Thoracic aorta (tissue), 2 donors: ENCODE results near the gene MLKL. TPM values are rescaled to one million over a fixed set of nuclear protein-coding genes. Genes with fewer than 3 reads are reported as not detected.

ENCODE experiments used
- ATAC-seq: fragments of 150-250 bp; one replicate; pipeline ENCODE4 v1.8.0; 2017; ENCODE audit warnings: low read depth; ENCODE audit not compliant: insufficient number of reproducible peaks, low FRiP score
- DNase-seq: peaks from one replicate; pipeline ENCODE4 v3.0.0-alpha.2; 2020; ENCODE audit warnings: low spot score
- H3K27ac ChIP-seq, 2 donors: fragments of 200-600 bp; sonication (generic); 1 replicate in 1 of 2; 2 replicates in 1 of 2; pipeline ENCODE4 v1.5.1; 2016; ENCODE audit warnings: mild to moderate bottlenecking in 2 of 2, moderate library complexity in 2 of 2
- H3K27me3 ChIP-seq: fragments of 200-600 bp; sonication (generic); replicated peaks from 2 replicates; pipeline ENCODE4 v1.6.0; 2016; ENCODE audit warnings: mild to moderate bottlenecking; ENCODE audit not compliant: insufficient read depth
- H3K36me3 ChIP-seq: fragments of 200-600 bp; sonication (generic); one replicate; pipeline ENCODE4 v1.5.1; 2016
- H3K4me1 ChIP-seq, 2 donors: fragments of 200-600 bp; sonication (generic); 1 replicate in 1 of 2; 2 replicates in 1 of 2; pipeline versions ENCODE4 v1.5.1 to v1.6.0; 2016; ENCODE audit warnings: low read depth in 2 of 2, mild to moderate bottlenecking in 1 of 2; ENCODE audit not compliant: control insufficient read depth in 1 of 2
- H3K4me3 ChIP-seq: fragments of 200-600 bp; sonication (generic); 2 replicates; pipeline ENCODE4 v1.5.1; 2016; ENCODE audit warnings: mild to moderate bottlenecking
- H3K9me3 ChIP-seq: fragments of 200-600 bp; sonication (generic); 2 replicates; pipeline ENCODE4 v1.5.1; 2016
- CTCF ChIP-seq: fragments of 200-600 bp; sonication (generic); IDR thresholded peaks from one replicate; pipeline ENCODE4 v1.5.1; 2019; ENCODE audit warnings: antibody characterized with exemption
- total RNA-seq, 2 donors: library from RNA; depleted of rRNA; stranded (reverse); fragments of >200 nt; gene quantifications; one replicate each; pipeline versions ENCODE4 v1.1.0 to v1.2.3, GENCODE V29; 2016

MLKL gene
- total RNA-seq, 2 donors from 2014 or later: 11.4 to 47.0 TPM

DNA sequence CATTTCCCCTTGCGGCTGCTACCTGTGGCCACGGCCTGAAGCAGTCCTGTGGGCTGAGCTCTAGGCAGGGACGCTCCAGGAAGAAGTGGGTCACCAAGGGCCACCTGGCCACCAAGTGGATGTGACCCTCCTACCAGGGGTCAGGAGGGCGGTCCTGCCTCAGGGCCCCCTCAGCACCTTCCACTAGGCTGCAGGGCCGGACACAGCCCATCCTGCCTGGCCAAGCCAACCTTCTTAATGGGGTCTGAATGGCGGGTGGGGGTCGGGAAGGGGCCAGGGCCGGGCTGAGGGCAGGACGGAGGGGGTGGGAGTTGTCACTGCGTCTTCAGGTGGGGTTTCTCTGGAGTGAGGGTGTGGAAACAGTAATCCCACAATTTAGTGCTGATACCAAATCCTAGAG lies 13.2 kb upstream of the MLKL start:
- no peak for TF ChIP-seq CTCF
- Histone ChIP-seq H3K9me3 (no peaks in the 10 kb centered on the region), H3K36me3 (no peaks in the 10 kb centered on the region), H3K4me3 (no peak overlapping the region), H3K27me3 (no peaks in the 10 kb centered on the region), H3K27ac (no peak overlapping the region), H3K4me1 (no peaks in the 10 kb centered on the region)
- no peak for ATAC-seq
- no peak for DNase-seq

DNA sequence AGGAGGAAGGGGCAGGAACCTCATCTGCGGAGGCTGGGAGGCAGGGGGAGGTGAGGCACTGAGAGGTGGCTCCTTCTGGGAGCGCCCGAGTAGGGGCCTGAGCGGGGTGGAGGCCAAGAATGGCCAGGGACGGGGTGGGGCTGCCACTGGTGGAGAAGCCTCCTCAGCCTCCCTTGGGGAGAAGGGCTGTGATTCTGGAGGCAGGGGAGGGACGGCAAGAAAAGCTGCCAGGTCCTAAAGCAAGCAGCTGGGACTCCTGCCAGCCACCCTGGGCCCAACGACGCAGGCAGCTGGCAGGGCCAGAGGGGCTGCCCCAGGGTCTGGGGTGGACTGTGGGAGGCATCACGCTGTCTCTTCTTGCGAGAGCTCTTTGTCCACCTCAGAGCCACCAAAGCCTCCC lies 12.7 kb upstream of the MLKL start:
- Histone ChIP-seq H3K27ac (no peak overlapping the region), H3K9me3 (no peaks in the 10 kb centered on the region)
- TF ChIP-seq CTCF: no peak

DNA sequence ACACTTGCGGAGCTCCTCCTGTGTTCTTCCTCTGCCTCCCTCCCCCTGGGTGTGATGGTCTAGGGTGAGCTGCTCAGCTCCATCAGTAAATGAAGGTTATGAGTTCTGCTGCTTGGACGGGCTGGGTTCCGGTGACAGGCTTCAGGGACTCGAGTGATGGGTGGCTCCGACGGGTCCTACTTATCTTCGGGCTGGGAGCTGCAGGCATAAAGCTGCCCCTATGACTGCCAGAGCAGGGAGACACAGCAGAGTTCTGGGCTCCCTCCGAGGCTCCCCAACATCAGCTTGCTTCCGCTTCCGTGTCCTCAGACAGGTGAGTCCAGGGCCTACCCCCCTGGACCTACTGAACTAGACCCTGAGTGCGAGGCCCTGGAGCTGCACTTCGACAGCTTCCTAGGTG lies 11.3 kb upstream of the MLKL start:
- no peak for TF ChIP-seq CTCF
- no peak overlapping the region for H3K4me3 ChIP-seq
- no peaks in the 10 kb centered on the region for H3K4me1 ChIP-seq
- ATAC-seq (no peak), DNase-seq (no peak)
- H3K36me3 ChIP-seq: no peaks in the 10 kb centered on the region
- H3K27me3 ChIP-seq: no peaks in the 10 kb centered on the region
- no peak overlapping the region for H3K27ac ChIP-seq
- H3K9me3 ChIP-seq: no peaks in the 10 kb centered on the region

More for the DNA sequence above, 12.7 kb upstream of the MLKL start:
- no peak for ATAC-seq
- no peak for DNase-seq
- H3K4me3 ChIP-seq: no peak overlapping the region
- H3K4me1 ChIP-seq: no peaks in the 10 kb centered on the region
- no peaks in the 10 kb centered on the region for H3K27me3 ChIP-seq
- H3K36me3 ChIP-seq: no peaks in the 10 kb centered on the region

DNA sequence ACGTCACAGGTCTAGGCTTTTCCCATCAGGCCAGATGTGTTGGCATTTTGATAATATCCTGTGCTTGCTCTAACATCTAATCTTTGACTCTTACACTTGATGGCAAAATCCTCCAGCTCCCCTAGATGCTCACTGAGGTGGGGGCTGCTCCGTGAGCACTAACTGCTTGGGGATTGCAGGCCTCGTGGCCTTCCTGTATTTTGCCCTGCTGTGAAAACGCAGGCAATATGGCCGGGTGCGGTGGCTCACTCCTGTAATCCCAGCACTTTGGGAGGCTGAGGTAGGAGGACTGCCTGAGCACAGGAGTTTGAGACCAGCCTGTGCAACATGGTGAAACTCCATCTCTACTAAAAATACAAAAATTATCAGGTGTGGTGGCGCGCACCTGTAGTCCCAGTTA lies 9.7 kb upstream of the MLKL start:
- Histone ChIP-seq H3K4me3 (no peak overlapping the region), H3K27ac (no peak overlapping the region), H3K9me3 (no peaks in the 10 kb centered on the region), H3K36me3 (no peaks in the 10 kb centered on the region), H3K27me3 (no peaks in the 10 kb centered on the region), H3K4me1 (no peaks in the 10 kb centered on the region)
- TF ChIP-seq CTCF: no peak
- DNase-seq (no peak), ATAC-seq (no peak)

DNA sequence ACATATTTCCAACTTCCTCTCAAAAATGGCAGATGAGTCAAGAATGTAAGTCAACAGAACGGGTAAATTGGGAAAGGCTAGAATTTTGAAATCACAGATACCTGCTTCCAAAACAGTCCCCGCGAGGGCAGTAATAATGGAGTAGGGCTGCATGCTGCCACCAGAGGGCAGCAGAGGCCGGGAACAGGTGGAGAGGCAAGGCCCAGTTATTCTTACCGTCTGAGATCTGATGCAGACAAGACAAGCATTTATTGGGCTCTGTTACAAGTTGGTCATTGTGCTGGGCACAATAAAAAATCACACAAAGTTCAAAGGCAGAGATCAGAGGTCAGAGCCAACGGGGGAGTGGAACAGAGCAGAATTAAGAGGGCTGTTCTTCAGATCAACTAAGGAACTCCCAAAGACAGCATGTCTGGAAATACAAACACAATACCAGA lies 8.8 kb upstream of the MLKL start:
- Histone ChIP-seq H3K27me3 (no peaks in the 10 kb centered on the region), H3K4me3 (no peak overlapping the region), H3K9me3 (no peaks in the 10 kb centered on the region), H3K4me1 (no peaks in the 10 kb centered on the region), H3K36me3 (no peaks in the 10 kb centered on the region), H3K27ac (no peak overlapping the region)
- peak; percentile 74 for ATAC-seq
- DNase-seq: no peak
- TF ChIP-seq CTCF: peak; percentile 94
